Fibroblast of skin of right quadriceps (primary cell): ENCODE data around the gene CCDC86.

ENCODE experiments used
- DNase-seq: peaks from one replicate; pipeline ENCODE4 v3.0.0-alpha.2; 2013

CCDC86 gene

GRCh38 chr11:60854140-60854846, 12.4 kb downstream of the CCDC86 start:
- no peak for DNase-seq

DNA sequence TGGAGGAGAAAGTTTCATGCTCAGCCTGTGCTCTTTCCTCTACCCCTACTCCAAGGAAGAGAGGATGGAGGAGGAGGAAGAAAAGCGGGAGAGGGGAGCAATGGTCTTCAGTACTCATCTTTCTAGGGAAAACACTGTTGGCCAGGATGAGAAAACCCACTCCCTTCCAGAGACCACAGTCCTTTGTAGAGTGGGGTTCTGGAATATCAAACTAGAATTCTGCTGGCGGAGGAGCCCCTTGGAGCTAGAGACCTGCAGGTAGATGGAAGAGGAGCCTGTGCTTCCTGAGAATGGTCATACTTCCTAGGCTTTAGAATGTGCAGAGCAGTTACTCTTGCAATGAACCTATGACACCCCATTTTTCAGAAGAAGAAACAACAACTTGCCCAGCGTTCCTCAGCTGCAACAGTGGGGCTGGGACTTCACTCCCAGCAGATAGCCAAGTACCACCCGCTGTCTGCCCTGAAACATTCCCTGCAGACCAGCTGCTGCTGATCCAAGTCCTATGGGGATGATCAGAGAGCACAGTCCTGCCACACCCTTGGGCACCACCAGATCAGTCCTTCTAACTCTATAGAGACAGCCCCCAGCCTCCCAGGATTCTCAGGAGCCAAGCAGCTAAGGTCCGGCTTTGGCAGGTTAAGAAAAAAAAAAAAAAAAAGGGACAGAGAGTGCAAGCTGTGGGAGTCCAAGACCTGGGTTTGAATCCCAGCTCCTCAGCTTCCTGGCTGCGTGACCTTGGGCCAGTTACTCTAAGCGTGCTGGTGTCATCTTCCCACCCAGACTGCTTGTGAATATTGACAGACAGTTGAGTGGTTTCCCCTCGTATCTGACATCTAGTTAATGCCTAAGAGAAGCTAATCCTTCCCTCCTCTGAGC, 13.2 kb downstream of the CCDC86 start:
- no peak for DNase-seq

DNA sequence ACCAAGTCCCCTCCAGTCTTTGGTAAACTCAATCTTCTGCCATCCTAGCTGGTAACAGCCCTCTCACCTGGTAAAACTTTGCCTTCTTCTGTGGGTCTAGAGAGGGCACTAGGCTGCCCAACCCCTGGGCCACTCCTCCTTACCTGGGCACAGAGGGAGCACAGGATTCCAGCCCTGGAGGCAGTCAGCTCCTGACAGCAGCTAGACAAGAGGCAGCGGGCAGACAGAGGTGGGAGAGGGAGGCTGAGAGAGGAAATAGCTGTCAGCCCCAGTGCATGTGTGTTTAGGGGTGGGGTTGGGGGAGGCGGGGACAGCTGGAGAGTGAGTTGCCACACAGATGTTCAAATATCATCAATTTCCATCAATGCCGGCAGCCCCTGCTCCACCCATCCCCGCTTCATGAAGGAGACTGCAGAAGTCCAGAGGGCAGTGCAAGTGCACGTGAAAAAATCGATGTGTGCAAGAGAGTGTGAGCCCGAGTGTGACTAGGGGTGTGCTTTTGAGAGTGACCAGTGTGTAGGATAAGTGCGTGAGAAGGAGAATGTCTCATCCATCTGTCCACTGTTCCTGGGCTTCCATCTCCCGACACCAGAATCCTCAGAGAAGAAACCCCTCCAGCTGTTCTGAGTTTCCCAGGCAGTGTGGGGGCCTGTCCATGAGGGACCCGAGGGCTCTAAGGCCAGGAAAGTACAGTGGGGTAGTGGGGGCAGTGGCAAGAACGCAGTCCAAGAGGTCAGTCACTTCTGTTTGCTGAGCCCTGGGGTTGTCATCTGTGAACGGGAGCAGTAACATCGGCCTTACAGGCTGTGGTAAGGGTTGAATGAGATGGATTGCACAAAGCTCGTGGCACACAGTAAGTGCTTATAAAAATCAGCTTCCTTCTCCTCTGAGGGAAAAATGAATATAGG, 14.1 kb downstream of the CCDC86 start, which contains the start of gene PTGDR2:
PTGDR2 (minus strand) TSS at position 225 of the 908 bp plus-strand sequence. CDS start 2,228 bp downstream, outside the sequence.
- no peak for DNase-seq

DNA sequence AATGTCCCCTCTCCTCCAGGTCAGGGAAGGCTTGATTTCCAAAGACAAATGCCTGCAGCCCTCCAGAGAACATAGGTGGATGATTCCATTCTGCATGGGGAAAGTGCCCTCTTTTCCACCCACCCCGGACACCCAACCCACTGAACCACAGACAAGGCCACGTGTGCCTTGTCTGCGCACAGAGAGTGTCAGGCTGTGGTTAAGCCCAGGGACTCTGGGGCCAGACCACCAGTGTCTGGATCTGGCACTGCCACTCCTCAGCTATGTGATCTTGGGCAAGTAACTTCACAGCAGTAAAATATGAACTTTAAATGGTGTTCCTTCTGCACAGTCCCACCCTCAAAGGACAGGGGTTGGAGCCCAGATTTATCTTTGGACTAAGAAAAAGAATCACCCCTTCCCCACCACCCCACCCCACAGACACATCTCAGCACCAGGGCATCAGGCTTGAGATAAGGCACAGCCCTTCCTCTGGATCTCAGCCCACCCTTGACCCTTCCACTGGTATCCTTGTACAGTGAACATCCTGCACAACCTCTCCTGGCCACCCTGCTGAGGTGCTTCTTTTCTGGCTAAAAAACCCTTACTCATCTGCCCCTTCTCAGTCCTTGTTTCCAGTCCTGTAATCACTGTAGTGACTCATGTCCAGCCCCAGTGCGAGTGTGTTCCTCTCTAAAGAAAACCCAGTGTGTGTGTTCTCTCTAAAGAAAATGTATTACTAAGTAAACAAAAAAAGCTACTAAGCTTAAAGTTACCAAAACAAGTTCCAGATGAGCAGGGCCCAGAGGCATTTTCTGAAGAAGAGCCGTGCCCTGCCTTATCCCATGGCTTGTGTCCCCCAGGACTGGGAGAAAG, 15.7 kb downstream of the CCDC86 start:
- DNase-seq, result no peak

GRCh38 chr11:60858236-60858635, 16.3 kb downstream of the CCDC86 start:
- no peak for DNase-seq

DNA sequence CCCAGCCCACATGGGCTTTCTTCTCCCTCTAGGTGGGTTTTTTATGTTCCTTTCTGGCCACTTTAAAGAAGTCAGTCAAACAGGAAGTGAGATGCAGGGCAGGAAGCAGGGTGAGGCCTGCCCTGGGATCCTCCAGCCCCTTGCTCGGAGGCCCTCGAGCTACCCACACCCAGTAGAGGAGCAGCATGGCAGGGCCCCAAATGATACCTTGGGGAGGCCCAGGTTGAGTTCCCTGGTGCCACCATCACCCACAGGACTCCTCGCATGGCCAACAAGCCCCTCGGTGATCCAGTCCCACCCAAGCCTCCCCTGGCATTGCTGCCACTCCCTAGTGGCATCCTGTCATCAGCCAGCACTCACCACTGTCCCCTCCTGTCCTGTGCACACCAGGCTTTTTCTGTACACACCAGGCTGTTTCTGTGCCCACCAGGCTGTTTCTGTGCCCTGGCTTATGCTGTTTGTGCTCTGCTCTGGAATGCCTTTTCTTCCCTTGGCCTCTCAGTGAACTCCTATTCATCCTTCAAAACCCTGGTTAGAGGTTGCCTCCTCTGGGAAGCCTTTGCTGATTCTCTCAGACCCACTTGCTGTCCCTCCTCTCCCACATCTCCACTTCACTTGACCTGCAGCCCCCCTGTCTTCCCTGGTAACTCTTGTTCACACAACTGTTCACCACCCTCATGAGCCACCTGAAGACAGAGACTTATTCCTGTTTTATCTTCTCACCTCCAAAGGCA, 17.0 kb downstream of the CCDC86 start:
- DNase-seq, result no peak

DNA sequence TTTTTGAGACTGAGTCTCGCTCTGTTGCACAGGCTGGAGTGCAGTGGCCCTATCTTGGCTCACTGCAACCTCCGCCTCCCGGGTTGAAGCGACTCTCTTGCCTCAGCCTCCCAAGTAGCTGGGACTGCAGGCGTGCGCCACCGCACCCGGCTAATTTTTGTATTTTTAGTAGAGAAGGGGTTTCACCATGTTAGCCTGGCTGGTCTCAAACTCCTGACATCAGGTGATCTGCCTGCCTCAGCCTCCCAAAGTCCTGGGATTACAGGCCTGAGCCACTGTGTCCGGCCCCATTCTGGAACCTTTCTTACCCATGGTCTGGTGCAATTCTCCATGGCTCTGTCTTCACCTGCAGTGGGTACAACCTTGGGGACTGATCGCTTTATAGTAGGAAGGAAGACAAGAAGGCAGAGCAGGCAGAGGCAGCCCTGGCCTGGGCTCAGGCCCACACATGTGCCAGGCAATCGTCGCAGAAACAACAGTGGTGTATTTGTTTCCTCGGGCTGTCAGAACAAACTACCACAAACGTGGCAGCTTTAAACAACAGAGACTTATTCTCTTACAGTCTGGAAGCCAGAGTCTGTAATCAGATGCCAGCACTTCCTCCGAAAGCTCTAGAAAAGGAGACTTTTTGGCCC, 17.8 kb downstream of the CCDC86 start:
- no peak for DNase-seq

DNA sequence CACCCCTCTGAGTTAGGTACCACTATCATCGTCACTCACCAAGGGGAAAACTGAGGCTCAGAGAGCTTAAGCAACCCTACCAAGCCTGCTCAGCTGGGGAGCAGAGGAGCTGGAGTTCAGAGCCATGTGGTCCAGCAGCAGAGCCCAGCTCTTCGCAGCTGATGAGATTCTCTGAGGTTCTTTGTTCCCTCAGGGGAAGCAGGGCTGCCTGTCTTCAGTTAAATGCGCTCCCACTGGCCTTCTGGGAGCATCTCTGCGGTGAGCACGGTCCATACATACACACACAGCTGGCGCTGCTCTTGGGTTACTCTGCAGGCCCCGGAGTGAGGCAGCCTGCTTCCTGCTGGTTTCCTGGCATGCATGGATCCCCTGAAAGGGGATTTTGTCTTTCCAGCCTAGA, 19.0 kb downstream of the CCDC86 start:
- no peak for DNase-seq

GRCh38 chr11:60862171-60862570, 20.3 kb downstream of the CCDC86 start:
- no peak for DNase-seq

- no peak for DNase-seq
These were observed 21.9 kb downstream of the CCDC86 start for GRCh38 chr11:60863550-60864521.

DNA sequence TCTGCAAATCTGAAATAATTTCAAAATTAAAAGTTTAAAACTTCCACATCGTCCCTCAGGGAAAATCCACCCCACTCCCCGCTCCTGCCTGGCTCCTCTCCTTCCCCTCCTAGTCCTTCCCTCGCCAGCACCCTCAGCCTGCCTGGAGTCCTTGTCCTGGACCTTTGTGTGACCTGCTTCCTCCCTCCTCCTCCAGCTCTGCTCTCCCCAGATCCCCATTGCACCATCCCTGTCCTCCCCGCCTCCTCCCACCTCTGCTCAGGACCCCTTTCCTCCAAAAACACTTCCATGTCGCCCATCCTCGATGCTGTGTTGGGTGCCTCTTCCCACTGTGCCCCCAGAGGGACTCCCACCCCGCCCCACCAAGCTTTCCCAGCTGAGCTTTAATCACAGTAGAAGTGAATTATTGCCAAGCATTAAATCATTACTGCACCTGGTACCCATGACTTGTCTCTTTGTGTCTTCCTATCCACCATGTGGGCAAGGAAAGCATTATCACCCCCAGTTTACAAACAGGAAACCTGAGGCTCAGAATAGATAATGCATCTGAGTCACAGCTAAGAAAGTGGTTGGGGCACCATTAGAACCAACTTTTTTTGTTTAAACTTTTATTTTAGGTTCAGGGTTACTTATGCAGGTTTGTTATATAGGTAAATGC, 23.1 kb downstream of the CCDC86 start:
- DNase-seq, result no peak

DNA sequence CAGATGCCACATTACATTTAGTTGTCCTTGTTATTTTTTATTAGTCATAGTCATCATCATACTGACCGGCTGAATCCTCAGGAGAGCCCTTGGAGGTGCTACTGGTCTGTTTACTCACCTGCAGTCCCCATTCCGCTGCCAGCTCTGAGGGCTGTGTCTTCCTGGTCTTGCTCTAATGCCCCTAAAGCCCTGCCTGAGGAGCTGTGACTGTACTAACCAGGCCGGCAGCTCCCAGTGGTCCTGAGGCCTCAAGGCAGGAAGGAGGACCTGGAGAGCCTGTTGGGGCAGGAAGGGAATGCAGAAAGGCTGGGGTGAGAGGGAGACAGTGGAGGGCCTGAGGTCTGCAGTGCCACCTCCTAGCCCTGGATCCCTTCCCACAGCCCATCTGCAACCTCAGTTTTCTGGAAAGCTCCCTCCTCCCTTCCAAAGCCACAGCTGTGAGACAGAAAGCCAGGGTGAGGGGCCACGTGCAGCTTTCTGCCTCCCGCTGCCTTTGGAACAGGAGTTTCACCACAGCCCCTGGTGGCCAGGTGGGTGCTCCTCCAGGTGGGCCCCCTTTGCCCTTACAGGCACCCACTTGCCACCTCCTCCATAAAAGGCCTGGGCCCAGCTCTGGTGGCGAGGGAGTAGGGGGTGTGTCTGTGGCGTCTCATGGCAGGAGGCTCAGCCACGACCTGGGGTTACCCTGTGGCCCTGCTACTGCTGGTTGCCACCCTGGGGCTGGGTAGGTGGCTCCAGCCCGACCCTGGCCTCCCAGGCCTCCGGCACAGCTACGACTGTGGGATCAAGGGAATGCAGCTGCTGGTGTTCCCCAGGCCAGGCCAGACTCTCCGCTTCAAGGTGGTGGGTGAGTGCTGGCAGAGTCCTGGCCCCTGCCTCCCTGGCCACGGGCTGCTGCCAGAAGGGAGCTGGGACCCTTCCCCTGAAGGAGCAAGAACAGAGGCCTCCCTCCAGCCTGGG, 25.3 kb downstream of the CCDC86 start, which contains the start of gene ZP1:
ZP1 (plus strand) TSS at position 632 of the 960 bp plus-strand sequence; CDS start at position 652, 20 bp downstream.
- DNase-seq, result no peak

DNA sequence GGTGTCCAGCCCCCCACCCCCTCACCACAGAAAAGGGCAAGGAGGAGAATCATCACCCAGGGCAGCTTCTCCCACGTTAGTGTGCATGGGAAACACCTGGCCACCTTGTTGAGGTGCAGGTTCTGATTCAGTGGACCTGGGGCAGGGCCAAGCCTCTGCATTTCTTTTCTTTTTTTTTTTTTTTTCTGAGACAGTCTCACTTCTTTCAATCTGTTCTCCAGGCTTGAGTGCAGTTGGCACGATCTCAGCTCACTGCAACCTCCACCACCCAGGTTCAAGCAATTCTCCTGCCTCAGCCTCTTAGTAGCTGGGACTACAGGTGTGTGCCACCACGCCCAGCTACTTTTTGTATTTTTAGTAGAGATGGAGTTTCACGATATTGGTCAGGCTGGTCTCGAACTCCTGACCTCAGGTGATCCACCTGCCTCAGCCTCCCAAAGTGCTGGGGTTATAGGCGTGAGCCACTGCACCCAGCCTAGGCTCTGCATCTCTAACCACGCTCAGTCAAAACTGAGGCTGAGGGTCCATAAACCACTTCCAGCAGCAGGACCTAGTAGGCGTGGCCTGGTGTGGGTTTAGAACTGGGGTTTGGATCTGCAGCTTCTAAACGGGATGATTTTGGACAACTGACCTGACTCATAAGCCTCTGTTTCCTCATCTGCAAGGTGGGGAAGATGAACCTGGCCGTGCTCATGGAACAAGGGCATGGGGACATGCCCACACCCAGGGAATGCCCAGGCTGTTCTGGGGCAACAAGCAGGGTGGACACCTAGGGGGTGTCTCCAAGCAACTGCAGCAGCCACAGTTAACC, 26.2 kb downstream of the CCDC86 start:
- DNase-seq, result no peak

- no peak for DNase-seq
These were observed 27.0 kb downstream of the CCDC86 start for GRCh38 chr11:60868682-60869450.

DNA sequence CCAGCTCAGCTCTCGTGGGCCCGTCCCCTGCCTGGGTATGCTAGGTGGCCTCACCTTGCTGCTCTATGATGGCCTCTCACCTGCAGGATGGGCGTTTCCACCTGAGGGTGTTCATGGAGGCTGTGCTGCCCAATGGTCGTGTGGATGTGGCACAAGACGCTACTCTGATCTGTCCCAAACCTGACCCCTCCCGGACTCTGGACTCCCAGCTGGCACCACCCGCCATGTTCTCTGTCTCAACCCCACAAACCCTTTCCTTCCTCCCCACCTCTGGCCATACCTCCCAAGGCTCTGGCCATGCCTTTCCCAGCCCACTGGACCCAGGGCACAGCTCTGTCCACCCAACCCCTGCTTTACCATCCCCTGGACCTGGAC, 27.5 kb downstream of the CCDC86 start:
- DNase-seq, result no peak

- DNase-seq, result no peak
These were observed 28.4 kb downstream of the CCDC86 start for GRCh38 chr11:60870276-60870675.
